Activated CD8-positive, alpha-beta memory T cell treated with anti-CD3 and anti-CD28 coated beads, Interleukin-2, amount 50 U/mL, for 24 hours (primary cell): Measurements from ENCODE around the gene RPL18A.
"Not testable (repeated sequence)": the region's sequence is repeated elsewhere in the genome, so short reads cannot be mapped to it uniquely, and the experiment has no call there.

Source experiments
- DNase-seq: peaks from one replicate; pipeline ENCODE4 v3.0.0-alpha.2; 2020; ENCODE audit errors: extremely low read depth

RPL18A gene

GRCh38 chr19:17866964-17867486, 7.3 kb downstream of the RPL18A start:
- DNase-seq, result no peak

DNA sequence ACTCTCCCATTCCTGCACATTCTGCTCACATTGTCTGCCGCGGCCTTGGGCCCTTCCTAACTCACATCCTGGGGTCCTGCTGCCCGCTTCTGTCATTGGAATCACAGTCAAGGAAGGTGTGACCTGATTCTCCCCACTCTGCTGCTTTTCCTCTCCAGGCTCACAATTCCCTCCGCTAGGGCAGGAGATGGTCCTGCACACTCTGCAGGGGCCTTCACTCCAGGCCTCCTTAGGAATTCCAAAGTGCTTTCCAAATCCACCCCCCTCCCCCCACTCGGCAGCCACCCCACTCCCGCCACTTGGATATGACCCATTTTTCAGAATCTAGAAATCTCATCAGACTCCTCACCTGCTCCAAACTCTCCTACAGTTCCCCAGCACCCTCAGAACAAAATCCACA, 9.0 kb downstream of the RPL18A start:
- no peak for DNase-seq

DNA sequence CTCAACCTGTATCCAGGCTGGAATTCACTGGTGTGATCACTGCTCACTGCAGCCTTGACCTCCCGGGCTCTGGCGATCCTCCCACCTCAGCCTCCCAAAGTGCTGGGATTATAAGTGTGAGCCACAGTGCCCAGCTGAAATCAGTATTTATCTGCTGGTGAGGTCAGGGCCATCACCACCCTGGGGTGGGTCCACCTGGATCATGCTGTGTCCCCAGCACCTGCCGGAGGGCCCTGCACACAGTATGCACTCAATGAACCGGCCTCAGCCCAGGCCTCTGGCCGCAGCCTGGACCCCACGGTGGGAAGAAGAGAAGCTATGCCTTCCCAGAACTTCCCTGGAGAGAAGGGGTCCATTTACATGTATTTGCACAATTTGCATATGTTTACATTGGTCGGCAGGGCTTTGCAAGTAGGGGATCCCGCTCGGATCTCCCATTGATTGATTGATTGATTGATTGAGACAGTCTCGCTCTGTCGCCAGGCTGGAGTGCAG, 9.5 kb downstream of the RPL18A start:
- DNase-seq, result no peak

DNA sequence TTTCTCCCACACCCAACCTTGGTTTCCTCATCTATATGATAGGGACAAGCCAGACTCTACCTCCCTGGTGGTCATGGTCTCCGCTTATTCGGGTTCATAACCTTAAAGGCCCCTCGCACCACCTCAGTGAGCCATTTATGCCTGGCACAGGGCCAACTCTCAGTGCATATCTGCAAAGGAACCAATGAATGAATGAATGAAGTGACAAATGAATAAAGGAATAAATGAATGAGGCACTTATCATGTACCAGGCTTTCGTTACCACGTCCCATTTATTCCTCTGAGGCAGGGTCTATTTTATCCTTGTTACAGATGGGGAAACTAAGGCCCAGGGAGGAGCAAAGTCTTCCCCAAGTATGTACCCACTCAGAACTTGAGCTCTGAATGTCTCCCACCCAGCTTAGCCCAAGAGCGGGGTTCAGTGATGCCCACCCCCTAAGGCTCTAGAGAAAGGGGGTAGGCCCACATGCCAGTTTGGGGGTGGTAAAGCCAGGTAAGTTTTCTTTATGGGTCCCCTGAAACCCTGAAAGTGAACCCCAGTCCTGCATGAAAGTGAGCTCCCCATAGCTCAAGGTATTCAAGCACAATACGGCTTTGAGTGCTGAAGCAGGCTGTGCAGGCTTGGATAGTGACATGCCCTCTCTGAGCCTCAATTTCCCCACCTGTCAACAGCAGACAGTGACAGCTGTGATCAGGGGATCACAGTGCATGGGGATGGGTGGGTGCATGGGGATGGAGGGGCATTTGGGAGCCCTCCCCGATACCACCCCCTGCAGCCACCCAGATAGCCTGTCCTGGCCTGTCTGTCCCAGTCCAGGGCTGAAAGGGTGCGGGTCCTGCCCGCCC, 11.5 kb downstream of the RPL18A start:
- no peak for DNase-seq

- DNase-seq, result no peak
These were observed 12.2 kb downstream of the RPL18A start, which contains the start of gene SLC5A5 for GRCh38 chr19:17871878-17872250. TSS of gene SLC5A5 (plus strand) at chr19:17871945. CDS start at chr19:17872320, 375 bp downstream.

DNA sequence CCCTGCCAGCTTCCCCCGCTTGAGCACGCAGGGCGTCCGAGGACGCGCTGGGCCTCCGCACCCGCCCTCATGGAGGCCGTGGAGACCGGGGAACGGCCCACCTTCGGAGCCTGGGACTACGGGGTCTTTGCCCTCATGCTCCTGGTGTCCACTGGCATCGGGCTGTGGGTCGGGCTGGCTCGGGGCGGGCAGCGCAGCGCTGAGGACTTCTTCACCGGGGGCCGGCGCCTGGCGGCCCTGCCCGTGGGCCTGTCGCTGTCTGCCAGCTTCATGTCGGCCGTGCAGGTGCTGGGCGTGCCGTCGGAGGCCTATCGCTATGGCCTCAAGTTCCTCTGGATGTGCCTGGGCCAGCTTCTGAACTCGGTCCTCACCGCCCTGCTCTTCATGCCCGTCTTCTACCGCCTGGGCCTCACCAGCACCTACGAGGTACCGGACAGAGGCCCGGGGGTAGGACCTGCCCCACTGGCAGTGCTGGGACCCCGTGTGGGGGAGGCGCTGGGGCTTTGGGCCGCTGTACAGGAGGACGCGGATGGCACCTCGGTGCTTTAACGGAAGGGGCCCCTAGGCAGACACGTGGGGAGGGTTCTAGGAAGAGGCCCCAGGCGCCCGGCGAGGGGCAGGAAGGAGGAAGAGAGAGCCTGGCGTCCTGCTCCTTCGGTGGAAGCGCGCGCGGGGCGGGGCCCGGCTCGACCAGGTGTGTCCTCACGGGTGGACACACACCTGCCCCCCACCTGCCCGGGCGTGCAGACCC, 12.7 kb downstream of the RPL18A start:
- no peak for DNase-seq

GRCh38 chr19:17873786-17874757, 14.4 kb downstream of the RPL18A start:
- DNase-seq, result no peak

DNA sequence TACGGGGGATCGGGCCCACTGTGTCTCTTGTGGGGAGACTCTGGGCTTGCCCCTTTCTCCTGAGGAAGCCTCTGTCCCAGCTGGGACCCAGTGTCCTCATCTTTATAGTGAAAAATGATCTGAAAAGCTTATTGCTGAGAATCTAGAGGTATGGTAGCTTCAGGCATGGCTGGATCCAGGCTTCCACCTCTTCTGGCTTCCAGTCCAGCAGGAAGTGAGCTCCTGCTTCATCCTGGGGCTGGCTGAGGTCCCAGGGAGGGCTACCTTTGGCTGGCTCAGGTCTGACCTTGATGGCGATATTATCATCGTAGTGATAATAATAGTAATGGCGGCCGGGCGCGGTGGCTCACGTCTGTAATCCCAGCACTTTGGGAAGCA, 15.0 kb downstream of the RPL18A start:
- DNase-seq, result no peak

GRCh38 chr19:17877696-17878095, 18.0 kb downstream of the RPL18A start:
- no peak for DNase-seq

DNA sequence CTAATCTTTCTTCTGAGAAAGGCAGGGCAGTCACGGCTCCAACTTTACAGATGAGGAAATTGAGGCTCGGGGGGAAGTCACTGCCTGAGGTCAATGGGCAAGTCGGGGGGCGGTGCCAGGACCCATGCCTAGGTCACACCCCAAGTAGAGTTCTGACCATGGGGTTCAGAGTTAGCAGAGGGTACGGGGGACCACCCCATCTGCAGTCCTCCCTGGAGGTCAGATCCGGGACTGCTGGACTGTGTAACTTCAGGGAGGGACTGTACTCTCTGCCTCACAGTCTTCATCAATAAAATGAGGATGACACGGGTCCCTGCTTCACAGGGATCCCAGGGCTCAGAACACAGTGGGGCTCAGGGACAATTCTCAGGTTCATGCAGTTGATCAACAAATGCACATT, 19.8 kb downstream of the RPL18A start:
- DNase-seq, result no peak

GRCh38 chr19:17881701-17882100, 22.0 kb downstream of the RPL18A start:
- no peak for DNase-seq

- DNase-seq, result no peak
These were observed 24.1 kb downstream of the RPL18A start for GRCh38 chr19:17883627-17884410.

DNA sequence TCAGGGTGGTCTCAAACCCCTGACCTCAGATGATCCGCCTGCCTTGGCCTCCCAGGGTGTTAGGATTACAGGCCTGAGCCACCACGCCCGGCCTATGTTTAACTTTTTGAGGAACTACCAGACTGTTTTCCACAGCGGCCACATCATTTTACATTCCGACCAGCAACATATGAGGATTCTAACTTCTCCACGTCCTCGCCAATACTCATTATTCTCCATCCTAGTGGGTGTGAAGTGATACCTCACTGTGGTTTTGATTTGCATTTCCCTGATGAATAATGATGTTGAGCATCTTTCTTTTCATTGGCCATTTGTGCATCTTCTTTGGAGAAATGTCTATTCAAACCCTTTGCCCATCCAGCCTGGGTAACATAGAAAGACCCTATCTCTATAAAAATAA, 26.8 kb downstream of the RPL18A start:
- no peak for DNase-seq

DNA sequence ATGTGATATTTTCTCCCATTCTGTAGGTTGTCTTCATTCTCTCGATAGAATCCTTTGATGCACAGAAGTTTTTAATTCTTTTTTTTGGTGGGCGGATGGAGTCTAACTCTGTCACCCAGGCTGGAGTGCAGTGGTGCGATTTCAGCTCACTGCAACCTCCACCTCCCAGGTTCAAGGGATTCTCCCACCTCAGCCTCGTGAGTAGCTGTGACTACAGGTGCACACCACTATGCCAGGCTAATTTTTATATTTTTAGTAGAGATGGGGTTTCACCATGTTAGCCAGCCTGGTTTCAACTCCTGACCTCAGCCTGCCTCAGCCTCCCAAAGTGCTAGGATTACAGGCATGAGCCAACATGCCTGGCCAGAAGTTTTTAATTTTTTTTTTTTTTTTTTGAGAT, 27.5 kb downstream of the RPL18A start:
- DNase-seq, result not testable (repeated sequence)

- DNase-seq, result no peak
These were observed 28.6 kb downstream of the RPL18A start for GRCh38 chr19:17888260-17888659.

DNA sequence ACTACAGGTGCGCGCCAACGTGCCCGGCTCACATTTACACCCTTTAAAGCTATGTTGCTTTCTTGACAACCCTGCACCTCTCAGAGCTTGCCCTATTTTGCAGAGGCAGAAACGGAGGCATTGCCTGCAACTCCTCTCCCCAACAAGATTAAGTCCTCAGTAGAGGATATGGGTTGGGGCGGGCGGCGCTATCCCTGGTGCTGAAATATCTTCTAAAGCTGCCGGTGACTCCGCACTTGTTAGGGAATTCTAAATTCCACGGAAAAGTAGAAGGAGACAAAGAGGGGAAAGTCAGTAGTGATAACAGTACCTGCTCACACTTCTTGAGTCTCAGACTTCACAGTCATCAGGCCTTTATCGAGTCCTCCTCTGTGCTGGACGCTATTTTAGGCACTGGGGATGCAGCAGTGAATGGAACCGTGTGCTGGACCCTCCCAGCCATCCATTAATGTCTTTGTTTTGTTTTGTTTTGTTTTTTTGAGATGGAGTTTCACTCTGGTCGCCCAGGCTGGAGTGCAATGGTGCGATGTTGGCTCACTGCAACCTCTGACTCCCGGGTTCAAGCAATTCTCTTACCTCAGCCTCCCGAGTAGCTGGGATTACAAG, 30.0 kb downstream of the RPL18A start:
- DNase-seq, result no peak

- DNase-seq, result no peak
These were observed 34.1 kb downstream of the RPL18A start for GRCh38 chr19:17893766-17894165.

DNA sequence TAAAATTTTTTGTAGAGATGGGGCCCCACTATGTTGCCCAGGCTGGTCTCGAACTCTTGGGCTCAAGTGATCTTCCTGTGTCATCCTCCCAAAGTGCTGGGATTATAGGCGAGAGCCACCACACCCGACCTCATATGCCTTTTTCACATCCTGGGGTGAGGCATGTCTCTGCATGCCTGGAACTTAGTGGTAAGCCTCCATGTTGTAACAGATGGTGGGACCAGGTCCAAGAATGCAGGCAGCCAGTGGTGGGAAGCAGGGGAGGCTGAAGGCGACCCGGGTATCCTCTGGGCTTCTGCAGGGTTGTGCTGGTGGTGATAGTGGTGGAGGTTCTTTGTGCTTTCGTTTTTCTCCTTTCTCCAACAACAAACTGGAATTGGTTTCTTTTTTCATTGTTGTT, 43.0 kb downstream of the RPL18A start:
- no peak for DNase-seq

GRCh38 chr19:17908244-17908643, 48.5 kb downstream of the RPL18A start:
- no peak for DNase-seq

DNA sequence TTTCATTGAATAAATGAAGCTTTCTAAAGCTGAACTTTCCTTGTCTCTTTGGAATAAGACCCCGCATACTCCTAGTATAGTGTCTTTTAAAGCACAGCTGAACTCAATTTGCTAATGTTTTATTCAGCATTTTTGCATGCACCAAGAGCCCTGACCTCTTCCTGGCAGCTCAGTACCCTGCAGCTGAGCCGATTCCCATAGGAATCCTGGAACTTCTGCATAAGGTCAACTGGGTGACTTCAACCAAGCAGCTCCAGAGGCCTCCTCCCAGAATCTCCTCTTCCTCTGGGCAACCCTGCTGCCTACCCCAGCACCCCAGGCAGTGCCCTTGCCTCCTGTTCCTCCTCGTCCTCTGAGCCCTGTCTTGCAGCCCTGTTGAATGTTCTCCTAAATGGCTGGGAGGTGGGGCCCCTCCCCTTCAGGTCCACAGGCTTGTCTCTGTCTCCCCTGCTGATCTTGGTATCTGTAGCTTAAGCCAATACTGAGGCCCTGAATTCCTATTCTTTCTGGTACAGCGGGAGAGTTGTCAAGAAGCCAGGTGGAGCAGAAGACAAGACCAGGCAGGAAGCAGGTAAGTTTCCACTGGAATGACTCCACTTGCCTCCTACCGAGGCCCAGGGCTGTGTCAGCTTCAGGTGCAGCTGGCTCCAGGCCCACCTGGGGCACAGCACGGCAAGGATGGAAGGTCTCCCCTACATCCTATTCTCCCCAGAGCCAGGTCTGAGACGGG, 49.5 kb downstream of the RPL18A start:
- DNase-seq, result no peak
